Right lobe of liver (tissue), 6 donors: ENCODE measurements around the gene SLC9A4. TPM values are rescaled to one million over a fixed set of nuclear protein-coding genes. Genes with fewer than 3 reads are reported as not detected.

Experiments
- ATAC-seq, 4 donors: fragments of 200-7000 bp; cut with Tn5 transposase; one replicate each; pipeline ENCODE4 v1.9.1; 2020; ENCODE audit warnings: mild to moderate bottlenecking in 4 of 4, moderate library complexity in 4 of 4
- DNase-seq, 3 donors: peaks; one replicate each; pipeline ENCODE4 v3.0.0-alpha.2; 2020
- H3K27ac ChIP-seq, 3 donors: fragments of 200-600 bp; one replicate each; pipeline ENCODE4 v1.8.0; 2022
- H3K27me3 ChIP-seq, 2 donors: fragments of 200-600 bp; one replicate each; pipeline ENCODE4 v1.8.0; 2022
- H3K36me3 ChIP-seq, 4 donors: fragments of 200-600 bp; sonication (generic) in 1 of 4; one replicate each; pipeline versions ENCODE4 v1.5.1 to v1.8.0; 2017 to 2022; ENCODE audit warnings: control low read depth in 1 of 4
- H3K4me1 ChIP-seq, 4 donors: fragments of 200-600 bp; sonication (generic) in 1 of 4; one replicate each; pipeline versions ENCODE4 v1.5.1 to v1.8.0; 2017 to 2022; ENCODE audit warnings: control low read depth in 1 of 4
- H3K4me3 ChIP-seq, 3 donors: fragments of 200-600 bp; one replicate each; pipeline ENCODE4 v1.8.0; 2022
- H3K9me3 ChIP-seq, 4 donors: fragments of 200-600 bp; sonication (generic) in 1 of 4; one replicate each; pipeline versions ENCODE4 v1.5.1 to v1.8.0; 2017 to 2022; ENCODE audit warnings: control low read depth in 1 of 4
- POLR2A ChIP-seq: fragments of 450-650 bp; IDR thresholded peaks from one replicate; pipeline ENCODE4 v1.6.1; 2017; ENCODE audit warnings: antibody characterized with exemption, mild to moderate bottlenecking
- WGBS: methylation state at CpG from one replicate; pipeline ENCODE4 v1.1.6; 2018; ENCODE audit warnings: low coverage, low lambda C conversion rate; ENCODE audit not compliant: insufficient coverage; ENCODE audit errors: missing lambda C conversion rate; 5-methylcytosine and 5-hydroxymethylcytosine counted together
- intact Hi-C, 2 donors: fragments of 100-400 bp; cut with DNase I; formaldehyde crosslinking; loops; one replicate each; pipeline versions ENCODE4 v1.11.2 to v1.14.1; 2022
- total RNA-seq, 6 experiments: library from RNA; depleted of rRNA in 2 of 6; stranded (reverse); fragments of >200 nt in 2 of 6; fragmentation: NEBNext Ultra II Directional in 3 of 6; extraction: Animal tissue kit (Norgen Biotek cat#: 25700) in 3 of 6; gene quantifications; one replicate each; pipeline versions ENCODE4 v1.1.0 to v1.2.4, GENCODE V29; 2016 to 2023
- TF ChIP-seq, protein P1 (sequence below), 4 donors: fragments of 200-600 bp in 3 of 4; fragments of 450-650 bp in 1 of 4; IDR thresholded peaks; one replicate each; pipeline versions ENCODE4 v1.5.1 to v1.8.0; 2016 to 2022; ENCODE audit warnings: antibody characterized with exemption in 4 of 4, mild to moderate bottlenecking in 2 of 4
- donor health status: DM: no; HTN: yes; CAD: no.
- donor health status: DM: no; HTN: no; CAD: no.
- donor health status: DM: no; HTN: no; CAD: no.
- donor health status: DM: no; HTN: yes; CAD: no.
- donor health status: DM: no; HTN: yes; CAD: no.

The SLC9A4 gene
- total RNA-seq, 6 experiments from 2014 or later = not detected

DNA sequence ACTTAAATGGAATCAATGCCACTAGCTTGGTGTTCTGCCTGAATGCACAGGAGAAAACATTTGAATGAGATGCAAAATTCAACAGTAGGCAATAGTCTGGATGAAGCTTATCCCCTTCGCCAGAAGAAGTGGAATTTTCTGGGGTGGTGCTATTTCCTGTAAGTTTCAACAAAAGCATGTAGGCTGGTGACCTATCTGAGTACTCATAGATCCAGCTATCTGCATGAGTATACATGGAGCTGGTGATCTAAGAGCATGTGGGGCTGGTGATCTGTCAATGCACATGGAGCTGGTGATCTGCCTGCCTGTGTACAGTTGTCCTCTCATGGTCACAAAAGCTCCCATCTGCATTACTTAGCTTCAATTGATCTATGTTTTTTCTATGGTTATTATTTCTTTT is 71.2 kb downstream of the SLC9A4 start:
- H3K4me3 ChIP-seq = no peak overlapping the region
- H3K27me3 ChIP-seq = no peaks in the 10 kb centered on the region
- ATAC-seq (no peak), DNase-seq (no peak)
- H3K4me1 ChIP-seq = no peaks in the 10 kb centered on the region
- WGBS = 67% methylated on average over 1 of the region's 1 CpG
- intact Hi-C loops = no loop called here
- H3K9me3 ChIP-seq = no peaks in the 10 kb centered on the region
- no peak for TF ChIP-seq POLR2A
- no peak overlapping the region for H3K27ac ChIP-seq
- no peaks in the 10 kb centered on the region for H3K36me3 ChIP-seq

DNA sequence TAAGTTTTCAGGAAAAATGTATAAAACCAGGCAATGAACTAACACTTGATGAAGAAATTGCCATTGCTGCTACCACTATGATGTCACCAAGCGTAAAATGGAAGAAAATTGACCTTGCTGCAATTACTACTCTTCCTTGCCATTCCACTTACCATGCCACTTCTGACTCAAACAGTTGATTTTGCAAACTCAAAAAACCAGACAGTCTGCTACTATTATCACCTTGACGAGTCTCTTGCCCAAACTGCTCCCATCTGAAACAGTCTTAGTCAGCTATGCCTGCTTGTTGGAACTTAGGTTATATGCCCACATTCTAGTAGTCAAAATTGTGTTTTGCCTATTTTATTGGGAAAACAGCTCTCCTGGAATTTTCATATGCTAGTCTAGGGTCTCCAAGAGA is 74.4 kb downstream of the SLC9A4 start:
- TF ChIP-seq POLR2A = no peak
- TF ChIP-seq, protein P1, sequence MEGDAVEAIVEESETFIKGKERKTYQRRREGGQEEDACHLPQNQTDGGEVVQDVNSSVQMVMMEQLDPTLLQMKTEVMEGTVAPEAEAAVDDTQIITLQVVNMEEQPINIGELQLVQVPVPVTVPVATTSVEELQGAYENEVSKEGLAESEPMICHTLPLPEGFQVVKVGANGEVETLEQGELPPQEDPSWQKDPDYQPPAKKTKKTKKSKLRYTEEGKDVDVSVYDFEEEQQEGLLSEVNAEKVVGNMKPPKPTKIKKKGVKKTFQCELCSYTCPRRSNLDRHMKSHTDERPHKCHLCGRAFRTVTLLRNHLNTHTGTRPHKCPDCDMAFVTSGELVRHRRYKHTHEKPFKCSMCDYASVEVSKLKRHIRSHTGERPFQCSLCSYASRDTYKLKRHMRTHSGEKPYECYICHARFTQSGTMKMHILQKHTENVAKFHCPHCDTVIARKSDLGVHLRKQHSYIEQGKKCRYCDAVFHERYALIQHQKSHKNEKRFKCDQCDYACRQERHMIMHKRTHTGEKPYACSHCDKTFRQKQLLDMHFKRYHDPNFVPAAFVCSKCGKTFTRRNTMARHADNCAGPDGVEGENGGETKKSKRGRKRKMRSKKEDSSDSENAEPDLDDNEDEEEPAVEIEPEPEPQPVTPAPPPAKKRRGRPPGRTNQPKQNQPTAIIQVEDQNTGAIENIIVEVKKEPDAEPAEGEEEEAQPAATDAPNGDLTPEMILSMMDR (IDR thresholded peaks at IDR 0.05) = no peak
- intact Hi-C loops = no loop called here
- 48% methylated on average over 2 of the region's 2 CpGs for WGBS
- ATAC-seq (no peak), DNase-seq (no peak)
- no peaks in the 10 kb centered on the region for H3K4me1 ChIP-seq
- no peaks in the 10 kb centered on the region for H3K9me3 ChIP-seq
- H3K27me3 ChIP-seq = no peaks in the 10 kb centered on the region
- H3K4me3 ChIP-seq = no peak overlapping the region
- H3K36me3 ChIP-seq = no peaks in the 10 kb centered on the region
- H3K27ac ChIP-seq = no peak overlapping the region

DNA sequence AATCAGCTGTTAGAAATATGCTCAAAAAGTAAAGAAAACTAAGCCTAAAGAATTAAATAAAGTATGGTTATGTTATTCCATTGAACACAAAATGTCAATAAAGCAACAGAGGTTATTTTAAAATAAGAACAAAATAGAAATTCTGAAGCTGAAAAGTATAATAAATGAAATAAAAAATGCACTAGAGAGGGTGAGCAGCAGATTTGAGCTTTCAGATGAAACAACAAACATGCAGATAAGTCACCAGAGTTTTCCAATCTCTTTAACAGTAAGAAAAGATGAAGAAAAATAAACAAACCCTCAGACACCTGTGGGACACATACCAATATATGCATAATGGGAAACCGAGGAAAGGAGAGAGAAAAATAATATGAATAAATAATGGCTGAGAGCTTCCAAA is 76.0 kb downstream of the SLC9A4 start:
- Histone ChIP-seq H3K36me3 (no peaks in the 10 kb centered on the region), H3K4me1 (no peaks in the 10 kb centered on the region), H3K27me3 (no peaks in the 10 kb centered on the region), H3K4me3 (no peak overlapping the region), H3K27ac (no peak overlapping the region), H3K9me3 (no peaks in the 10 kb centered on the region)
- no peak for TF ChIP-seq POLR2A
- TF ChIP-seq, protein P1 (IDR thresholded peaks at IDR 0.05) = no peak
- 20% methylated on average over 1 of the region's 1 CpG for WGBS
- no peak for ATAC-seq
- no peak for DNase-seq
- intact Hi-C loops = no loop called here

DNA sequence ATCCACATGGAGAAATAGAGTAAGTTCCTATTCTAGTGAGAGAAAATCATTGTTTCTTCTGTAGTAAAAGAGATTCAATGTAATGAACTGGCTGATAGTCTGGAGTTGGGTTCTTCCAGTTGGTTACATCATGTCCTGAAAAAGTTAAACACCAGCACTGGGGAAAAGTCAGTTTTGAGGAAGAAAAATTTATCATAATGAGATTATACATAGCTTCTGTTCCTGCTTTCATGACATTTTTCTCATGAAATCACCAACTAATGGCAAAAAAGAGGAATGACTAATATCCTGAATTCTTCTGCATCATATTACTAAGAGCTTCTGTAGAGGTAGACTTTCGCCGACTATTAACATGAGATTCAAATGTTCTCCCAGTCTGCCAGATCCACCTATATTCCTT is 77.1 kb downstream of the SLC9A4 start:
- no peak overlapping the region for H3K27ac ChIP-seq
- H3K36me3 ChIP-seq = no peaks in the 10 kb centered on the region
- TF ChIP-seq POLR2A = no peak
- TF ChIP-seq, protein P1 (IDR thresholded peaks at IDR 0.05) = no peak
- H3K4me1 ChIP-seq = no peaks in the 10 kb centered on the region
- intact Hi-C loops = no loop called here
- ATAC-seq = no peak
- no peak overlapping the region for H3K4me3 ChIP-seq
- no peak for DNase-seq
- 80% methylated on average over 2 of the region's 2 CpGs for WGBS
- no peaks in the 10 kb centered on the region for H3K27me3 ChIP-seq
- H3K9me3 ChIP-seq = no peaks in the 10 kb centered on the region

DNA sequence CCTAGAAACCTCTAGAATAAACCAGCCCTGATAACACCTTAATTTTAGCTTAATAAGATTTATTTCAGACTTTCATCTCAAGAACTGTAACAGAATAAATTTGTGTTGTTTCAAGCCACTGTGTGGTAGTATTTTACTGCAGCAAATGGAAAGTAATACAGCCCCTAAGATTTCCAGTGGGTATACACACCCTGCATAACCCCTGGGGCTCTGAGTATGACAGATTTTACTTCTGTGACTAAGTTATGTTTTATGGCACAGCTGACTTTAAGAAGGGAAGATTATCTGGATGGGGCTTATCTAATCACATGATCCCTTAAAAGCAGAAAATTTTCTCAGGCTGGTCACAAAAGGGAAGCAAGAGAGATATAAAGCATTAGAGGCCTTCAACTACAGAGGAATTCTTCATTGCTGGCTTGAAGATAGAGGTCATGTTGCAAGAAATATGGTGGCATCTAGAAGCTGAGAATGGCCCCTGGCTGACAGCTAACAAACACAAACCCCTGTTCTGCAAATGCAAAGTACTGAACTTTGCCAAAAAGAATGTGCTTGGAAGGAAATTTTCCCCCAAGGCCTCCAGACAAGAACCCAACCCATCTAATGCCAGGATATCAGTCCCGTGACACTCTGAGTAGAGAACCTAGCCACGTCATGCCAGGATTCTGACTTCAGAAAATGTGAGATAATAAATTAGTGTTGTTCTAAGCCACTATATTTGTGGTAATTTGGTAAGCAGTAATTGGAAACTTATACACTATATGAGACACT is 78.5 kb downstream of the SLC9A4 start:
- intact Hi-C loops = no loop called here

More for the DNA sequence above, 78.5 kb downstream of the SLC9A4 start:
- H3K4me3 ChIP-seq = no peak overlapping the region
- 47% methylated on average over 2 of the region's 2 CpGs for WGBS
- no peak overlapping the region for H3K27ac ChIP-seq
- no peaks in the 10 kb centered on the region for H3K27me3 ChIP-seq
- no peaks in the 10 kb centered on the region for H3K4me1 ChIP-seq
- no peak for DNase-seq
- H3K9me3 ChIP-seq = no peaks in the 10 kb centered on the region
- no peak for ATAC-seq
- TF ChIP-seq POLR2A = no peak
- TF ChIP-seq, protein P1 (IDR thresholded peaks at IDR 0.05) = no peak
- H3K36me3 ChIP-seq = no peaks in the 10 kb centered on the region
